GM18520 (cell line): ENCODE measurements around the gene STXBP5.
"Not testable (repeated sequence)": the region's sequence is repeated elsewhere in the genome, so short reads cannot be mapped to it uniquely, and the experiment has no call there.

Experiments used
- ATAC-seq: cut with Tn5 transposase; IDR thresholded peaks from one replicate; pipeline ENCODE4 v1.9.1; 2021; ENCODE audit not compliant: unreplicated experiment

STXBP5 gene

GRCh38 chr6:147238164-147238563 lies 33.9 kb downstream of the STXBP5 start:
- ATAC-seq, result no peak

GRCh38 chr6:147238906-147239305 lies 34.7 kb downstream of the STXBP5 start:
- ATAC-seq, result no peak

- ATAC-seq, result no peak
Measured at GRCh38 chr6:147244832-147245231, 40.6 kb downstream of the STXBP5 start.

- ATAC-seq, result no peak
Measured at GRCh38 chr6:147245693-147246092, 41.5 kb downstream of the STXBP5 start.

- no peak for ATAC-seq
Measured at GRCh38 chr6:147246853-147247635, 42.8 kb downstream of the STXBP5 start.

GRCh38 chr6:147248859-147249258 lies 44.6 kb downstream of the STXBP5 start:
- ATAC-seq, result no peak

GRCh38 chr6:147251072-147251471 lies 46.9 kb downstream of the STXBP5 start:
- ATAC-seq, result no peak

GRCh38 chr6:147254929-147255473 lies 50.8 kb downstream of the STXBP5 start:
- ATAC-seq, result not testable (repeated sequence)

- ATAC-seq, result no peak
Measured at GRCh38 chr6:147255948-147256674, 51.9 kb downstream of the STXBP5 start.

- ATAC-seq, result no peak
Measured at GRCh38 chr6:147257760-147258159, 53.5 kb downstream of the STXBP5 start.

- no peak for ATAC-seq
Measured at GRCh38 chr6:147260091-147260490, 55.9 kb downstream of the STXBP5 start.

GRCh38 chr6:147262946-147263345 lies 58.7 kb downstream of the STXBP5 start:
- no peak for ATAC-seq

GRCh38 chr6:147266821-147267220 lies 62.6 kb downstream of the STXBP5 start:
- no peak for ATAC-seq

- no peak for ATAC-seq
Measured at GRCh38 chr6:147267658-147268057, 63.4 kb downstream of the STXBP5 start.

- no peak for ATAC-seq
Measured at GRCh38 chr6:147268254-147268653, 64.0 kb downstream of the STXBP5 start.

- ATAC-seq, result no peak
Measured at GRCh38 chr6:147274012-147274411, 69.8 kb downstream of the STXBP5 start.

GRCh38 chr6:147274776-147275175 lies 70.6 kb downstream of the STXBP5 start:
- ATAC-seq, result no peak

GRCh38 chr6:147278891-147279290 lies 74.7 kb downstream of the STXBP5 start:
- ATAC-seq, result no peak

GRCh38 chr6:147279427-147279826 lies 75.2 kb downstream of the STXBP5 start:
- ATAC-seq, result no peak

GRCh38 chr6:147281895-147282565 lies 77.8 kb downstream of the STXBP5 start:
- no peak for ATAC-seq

GRCh38 chr6:147282566-147282959 lies 78.3 kb downstream of the STXBP5 start:
- ATAC-seq, result no peak

GRCh38 chr6:147283460-147283859 lies 79.2 kb downstream of the STXBP5 start:
- no peak for ATAC-seq
